NCI-H526 (cell line): Measurements from ENCODE around the gene SNN.

Experiments
- DNase-seq, 2 experiments: peaks; one replicate each; lab custom pipeline; 2025; lab: John Stamatoyannopoulos, UW

The SNN gene

GRCh38 chr16:11667824-11668622 is at the start of gene SNN:
Gene SNN, plus strand, starts transcription at chr16:11668455. Its CDS starts 7,605 bp downstream, at chr16:11676060.
- DNase-seq: peak in 1 of 2 experiments; percentile 94

GRCh38 chr16:11619327-11619851 is 48.9 kb upstream of the SNN start:
- DNase-seq: no peak

GRCh38 chr16:11620243-11621003 is 47.8 kb upstream of the SNN start:
- DNase-seq: no peak

- DNase-seq: no peak
Measured at GRCh38 chr16:11621539-11621919, 46.7 kb upstream of the SNN start.

GRCh38 chr16:11621920-11622651 is 46.2 kb upstream of the SNN start:
- DNase-seq: no peak

- DNase-seq: no peak
Measured at GRCh38 chr16:11624205-11624604, 44.0 kb upstream of the SNN start.

- no peak for DNase-seq
Measured at GRCh38 chr16:11624636-11625607, 43.3 kb upstream of the SNN start.

- DNase-seq: no peak
Measured at GRCh38 chr16:11625769-11626168, 42.5 kb upstream of the SNN start.

GRCh38 chr16:11626657-11627291 is 41.5 kb upstream of the SNN start:
- DNase-seq: no peak

- DNase-seq: no peak
Measured at GRCh38 chr16:11627292-11627663, 41.0 kb upstream of the SNN start.

- DNase-seq: no peak
Measured at GRCh38 chr16:11627822-11628457, 40.3 kb upstream of the SNN start.

GRCh38 chr16:11629071-11630030 is 38.9 kb upstream of the SNN start:
- no peak for DNase-seq

GRCh38 chr16:11630046-11630767 is 38.0 kb upstream of the SNN start:
- DNase-seq: no peak

- no peak for DNase-seq
Measured at GRCh38 chr16:11630768-11631056, 37.5 kb upstream of the SNN start.

- no peak for DNase-seq
Measured at GRCh38 chr16:11631214-11631613, 37.0 kb upstream of the SNN start.

GRCh38 chr16:11632455-11632939 is 35.8 kb upstream of the SNN start:
- no peak for DNase-seq

- DNase-seq: no peak
Measured at GRCh38 chr16:11633113-11633512, 35.1 kb upstream of the SNN start.

GRCh38 chr16:11634312-11634711 is 33.9 kb upstream of the SNN start:
- no peak for DNase-seq
